GM23248 (cell line): ENCODE measurements around the gene MBTPS2. TPM values are rescaled to one million over a fixed set of nuclear protein-coding genes. Genes with fewer than 3 reads are reported as not detected.
"Not testable (repeated sequence)": the region's sequence is repeated elsewhere in the genome, so short reads cannot be mapped to it uniquely, and the experiment has no call there.

ENCODE experiments used
- DNase-seq: peaks from one replicate; pipeline ENCODE4 v3.0.0-alpha.2; 2015
- H2AFZ ChIP-seq: fragments of 200-600 bp; sonication (generic); 2 replicates; pipeline ENCODE4 v1.6.1; 2016; ENCODE audit warnings: antibody characterized with exemption
- H3F3A ChIP-seq: fragments of 200-600 bp; sonication (generic); 2 replicates; pipeline ENCODE4 v1.6.1; 2016; ENCODE audit warnings: mild to moderate bottlenecking, antibody characterized with exemption, mixed run types; ENCODE audit not compliant: insufficient read depth
- H3K27ac ChIP-seq: fragments of 200-600 bp; sonication (generic); 2 replicates; pipeline ENCODE4 v1.5.1; 2016; ENCODE audit warnings: mild to moderate bottlenecking
- H3K27me3 ChIP-seq: fragments of 200-600 bp; sonication (generic); replicated peaks from 2 replicates; pipeline ENCODE4 v1.6.1; 2016; ENCODE audit warnings: mild to moderate bottlenecking; ENCODE audit not compliant: insufficient read depth
- H3K36me3 ChIP-seq: fragments of 200-600 bp; sonication (generic); 2 replicates; pipeline ENCODE4 v1.6.1; 2016; ENCODE audit warnings: low read depth, mild to moderate bottlenecking
- H3K4me1 ChIP-seq: fragments of 200-600 bp; sonication (generic); 2 replicates; pipeline ENCODE4 v1.6.1; 2016; ENCODE audit warnings: mild to moderate bottlenecking; ENCODE audit not compliant: insufficient read depth
- H3K4me2 ChIP-seq: fragments of 200-600 bp; sonication (generic); one replicate; pipeline ENCODE4 v1.6.1; 2016; ENCODE audit warnings: mild to moderate bottlenecking; ENCODE audit not compliant: unreplicated experiment
- H3K4me3 ChIP-seq: fragments of 200-600 bp; sonication (generic); 2 replicates; pipeline ENCODE4 v1.5.1; 2016; ENCODE audit warnings: mild to moderate bottlenecking
- H3K79me2 ChIP-seq: fragments of 200-600 bp; sonication (generic); 2 replicates; pipeline ENCODE4 v1.6.1; 2016; ENCODE audit warnings: mild to moderate bottlenecking; ENCODE audit not compliant: insufficient read depth
- H3K9ac ChIP-seq: fragments of 200-600 bp; sonication (generic); 2 replicates; pipeline ENCODE4 v1.6.1; 2016; ENCODE audit warnings: mild to moderate bottlenecking
- H3K9me2 ChIP-seq: fragments of 200-600 bp; sonication (generic); 2 replicates; pipeline ENCODE4 v1.6.1; 2016; ENCODE audit warnings: mixed run types, mild to moderate bottlenecking, moderate library complexity; ENCODE audit not compliant: insufficient read depth
- H3K9me3 ChIP-seq: fragments of 200-600 bp; sonication (generic); one replicate; pipeline ENCODE4 v1.6.1; 2017; ENCODE audit warnings: low read depth
- H4K20me1 ChIP-seq: fragments of 200-600 bp; sonication (generic); 2 replicates; pipeline ENCODE4 v1.6.0; 2016; ENCODE audit not compliant: insufficient read depth
- EZH2 ChIP-seq: fragments of 200-600 bp; sonication (generic); IDR thresholded peaks from 2 replicates; pipeline ENCODE4 v1.6.1; 2018; ENCODE audit warnings: antibody characterized with exemption, mild to moderate bottlenecking; ENCODE audit not compliant: insufficient read depth, poor library complexity, severe bottlenecking
- EZH2phosphoT487 ChIP-seq: fragments of 200-600 bp; sonication (generic); IDR thresholded peaks from 2 replicates; pipeline ENCODE4 v1.6.1; 2018; ENCODE audit warnings: antibody characterized with exemption, moderate library complexity, mild to moderate bottlenecking, low read depth; ENCODE audit not compliant: insufficient read depth
- WGBS, 2 experiments: methylation state at CpG; one replicate each; pipeline ENCODE4 v1.1.6; 2015 to 2017; ENCODE audit warnings: low lambda C conversion rate in 2 of 2, low coverage in 1 of 2; ENCODE audit errors: missing lambda C conversion rate in 2 of 2; 5-methylcytosine and 5-hydroxymethylcytosine counted together
- in situ Hi-C: fragments of 300-500 bp; cut with MboI; formaldehyde crosslinking; loops from 2 replicates; pipeline ENCODE4 v1.15.0; 2020
- polyA plus RNA-seq: library from polyadenylated mRNA; unstranded; fragments of >200 nt; fragmentation: Nextera tagmentation; extraction: Ambion mirVana; gene quantifications from 2 replicates; pipeline ENCODE4 v1.2.1, GENCODE V29; 2016
- total RNA-seq: library from RNA; depleted of rRNA; stranded (reverse); fragments of >200 nt; shearing (Covaris generic); gene quantifications from 2 replicates; pipeline ENCODE4 v1.2.3, GENCODE V29; 2014

The MBTPS2 gene
- total and polyA plus RNA-seq, 2 experiments from 2014 or later: 11.7 to 24.0 TPM

DNA sequence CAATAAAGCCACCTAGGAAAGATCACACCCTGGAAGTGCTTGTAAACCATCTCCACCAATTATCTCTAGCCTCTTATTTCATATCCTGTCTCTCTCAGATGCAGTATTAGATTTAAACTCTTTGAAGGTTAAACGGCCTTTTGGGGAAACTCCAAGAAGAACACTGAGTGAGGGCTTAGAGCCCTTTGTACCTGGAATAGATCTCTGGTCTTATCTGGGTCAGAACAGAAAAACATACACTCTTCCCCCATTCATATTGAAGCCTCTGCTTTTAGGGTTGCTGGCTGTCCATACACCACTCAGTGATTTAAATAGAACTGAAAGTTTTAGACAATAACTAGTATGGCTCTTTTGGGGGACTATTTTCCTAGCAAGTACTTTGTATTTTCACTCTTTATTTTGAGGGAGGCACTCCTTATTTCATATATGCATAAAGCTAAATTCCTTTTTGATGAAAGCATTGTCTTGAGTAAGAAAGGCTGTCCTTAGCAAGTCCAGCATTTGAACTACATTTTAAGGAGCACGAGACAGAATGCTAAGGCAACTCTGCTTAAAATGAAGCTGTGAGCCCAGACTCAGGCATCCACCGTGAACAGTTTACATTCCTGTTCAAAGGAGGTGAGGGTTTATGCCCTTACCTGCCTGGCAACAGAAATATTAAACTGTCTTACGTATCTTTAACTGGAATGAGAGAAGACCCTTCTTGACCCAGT, 33.8 kb downstream of the MBTPS2 start:
- no peaks in the 10 kb centered on the region for H3K27me3 ChIP-seq
- in situ Hi-C loops: no loop called here
- DNase-seq: peak; percentile 40
- H3K9me3 ChIP-seq: no peaks in the 10 kb centered on the region
- H4K20me1 ChIP-seq: no peaks in the 10 kb centered on the region
- H3K27ac ChIP-seq: peak overlapping the region; percentile 21; the same call in 1 of the 2 replicates
- WGBS, 2 experiments: 22 to 23% methylated on average over 4 of the region's 4 CpGs
- no peaks in the 10 kb centered on the region for H3F3A ChIP-seq
- H3K9ac ChIP-seq: no peak overlapping the region
- no peak for TF ChIP-seq EZH2
- no peak for TF ChIP-seq EZH2phosphoT487
- H3K79me2 ChIP-seq: no peaks in the 10 kb centered on the region
- peaks cover 17% of the 10 kb centered on the region for H3K4me1 ChIP-seq
- no peak overlapping the region for H3K4me2 ChIP-seq
- H3K4me3 ChIP-seq: no peak overlapping the region
- H3K36me3 ChIP-seq: no peaks in the 10 kb centered on the region; the same call in 1 of the 2 replicates
- H3K9me2 ChIP-seq: no peaks in the 10 kb centered on the region
- peak overlapping the region; percentile 24; the same call in 1 of the 2 replicates for H2AFZ ChIP-seq

DNA sequence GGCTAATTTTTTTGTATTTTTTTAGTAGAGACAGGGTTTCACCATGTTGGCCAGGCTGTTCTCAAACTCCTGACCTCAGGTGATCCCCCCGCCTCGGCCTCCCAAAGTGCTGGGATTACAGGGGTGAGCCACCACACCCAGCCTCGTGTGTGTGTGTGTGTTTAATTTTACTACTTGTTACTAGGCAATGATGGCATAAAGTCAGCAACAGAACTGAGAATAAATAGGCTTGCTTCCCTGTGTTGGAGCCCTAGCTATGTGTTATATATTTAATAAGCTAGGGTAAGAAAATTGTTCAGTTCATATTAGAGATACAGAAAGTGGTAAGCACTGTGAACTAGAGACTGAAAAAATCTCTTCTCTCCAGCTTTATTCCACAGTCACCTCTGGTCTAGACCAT, 34.8 kb downstream of the MBTPS2 start:
- H3K27ac ChIP-seq, H3K4me2 ChIP-seq, H3K79me2 ChIP-seq, H3K9me3 ChIP-seq, H3K36me3 ChIP-seq, in situ Hi-C loops, H2AFZ ChIP-seq, H3K4me3 ChIP-seq, H3F3A ChIP-seq, H3K9ac ChIP-seq, DNase-seq, H3K27me3 ChIP-seq, H4K20me1 ChIP-seq, H3K9me2 ChIP-seq: not testable (repeated sequence)
- 47 to 53% methylated on average over 3 of the region's 3 CpGs for WGBS, 2 experiments
- H3K4me1 ChIP-seq: peaks cover 17% of the 10 kb centered on the region

DNA sequence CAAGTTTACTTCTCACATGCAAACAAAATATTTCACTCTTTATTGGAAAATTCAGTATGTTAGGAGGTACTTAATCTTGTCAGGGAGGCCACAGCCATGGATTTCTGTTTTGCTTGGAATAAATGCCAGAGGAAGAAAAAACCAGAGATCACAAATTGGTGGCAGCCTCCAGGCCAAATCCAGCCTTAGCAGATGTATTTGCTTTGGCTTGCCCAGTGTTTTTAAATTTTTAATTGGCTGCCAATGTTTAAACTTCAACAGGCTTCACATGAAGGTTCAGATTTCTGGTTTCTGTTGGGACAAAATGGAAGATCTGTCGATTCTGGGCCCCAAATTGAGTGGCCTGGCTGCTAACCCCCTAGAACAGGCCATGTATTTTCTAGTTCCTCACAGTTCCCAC, 35.6 kb downstream of the MBTPS2 start:
- H3K4me1 ChIP-seq: peaks cover 17% of the 10 kb centered on the region
- H3K4me2 ChIP-seq: no peak overlapping the region
- H3K9me2 ChIP-seq: no peaks in the 10 kb centered on the region
- no peak for DNase-seq
- no peak overlapping the region for H3K27ac ChIP-seq
- H2AFZ ChIP-seq: no peak overlapping the region
- H3K9me3 ChIP-seq: no peaks in the 10 kb centered on the region
- H3K36me3 ChIP-seq: no peaks in the 10 kb centered on the region; the same call in 1 of the 2 replicates
- no peak overlapping the region for H3K4me3 ChIP-seq
- H3F3A ChIP-seq: no peaks in the 10 kb centered on the region
- no peak overlapping the region for H3K9ac ChIP-seq
- no peaks in the 10 kb centered on the region for H3K79me2 ChIP-seq
- no peaks in the 10 kb centered on the region for H3K27me3 ChIP-seq
- 28 to 36% methylated on average over 1 of the region's 1 CpG for WGBS, 2 experiments
- no peaks in the 10 kb centered on the region for H4K20me1 ChIP-seq
- TF ChIP-seq EZH2: no peak
- TF ChIP-seq EZH2phosphoT487: no peak
- in situ Hi-C loops: no loop called here

DNA sequence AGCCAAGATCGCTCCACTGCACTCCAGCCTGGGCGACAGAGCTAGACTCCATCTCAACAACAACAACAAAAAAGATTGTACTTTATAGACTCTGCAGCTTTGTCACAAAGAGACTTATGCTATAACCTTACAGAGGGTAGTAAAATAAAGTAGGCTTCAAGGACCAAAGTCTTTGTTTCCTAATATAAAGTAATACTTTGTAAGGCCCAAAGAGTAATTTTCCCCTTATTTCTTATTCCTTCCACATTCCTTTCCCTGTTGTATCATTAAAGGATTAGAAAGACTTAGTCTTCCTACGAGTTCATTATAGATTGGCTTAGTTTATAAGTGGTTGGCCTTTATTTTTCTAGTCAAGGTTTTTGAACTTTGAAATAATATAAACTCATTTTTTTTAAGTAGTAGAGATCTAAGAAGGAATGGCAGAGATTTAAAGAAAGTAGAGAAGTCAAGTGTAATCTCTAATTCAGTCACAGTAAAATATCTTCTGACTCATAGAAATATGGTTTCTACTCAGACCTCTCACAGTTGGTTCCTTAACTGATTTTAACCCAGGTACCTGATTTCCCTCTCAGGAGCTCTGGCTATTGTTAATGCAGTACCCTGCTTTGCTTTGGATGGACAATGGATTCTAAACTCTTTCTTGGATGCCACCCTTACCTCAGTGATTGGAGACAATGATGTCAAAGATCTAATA, 42.6 kb downstream of the MBTPS2 start:
- TF ChIP-seq EZH2phosphoT487: no peak
- no peak for TF ChIP-seq EZH2
- H3K27me3 ChIP-seq: no peaks in the 10 kb centered on the region
- H3K9me2 ChIP-seq: no peaks in the 10 kb centered on the region
- in situ Hi-C loops: no loop called here
- H3K9ac ChIP-seq: no peak overlapping the region
- no peak overlapping the region for H2AFZ ChIP-seq
- no peak overlapping the region for H3K27ac ChIP-seq
- H4K20me1 ChIP-seq: no peaks in the 10 kb centered on the region
- no peaks in the 10 kb centered on the region; the same call in 1 of the 2 replicates for H3K36me3 ChIP-seq
- H3K4me1 ChIP-seq: no peaks in the 10 kb centered on the region
- H3K9me3 ChIP-seq: no peaks in the 10 kb centered on the region
- H3K79me2 ChIP-seq: no peaks in the 10 kb centered on the region
- WGBS, 2 experiments: 95 to 100% methylated on average over 3 of the region's 3 CpGs
- H3K4me2 ChIP-seq: no peak overlapping the region
- H3K4me3 ChIP-seq: no peak overlapping the region
- DNase-seq: no peak
- H3F3A ChIP-seq: no peaks in the 10 kb centered on the region
